HG03103 (cell line): ENCODE measurements around the gene ARMC6.
"Not testable (repeated sequence)": the region's sequence is repeated elsewhere in the genome, so short reads cannot be mapped to it uniquely, and the experiment has no call there.

Source experiments
- ATAC-seq: cut with Tn5 transposase; IDR thresholded peaks from one replicate; pipeline ENCODE4 v1.9.1; 2021; ENCODE audit warnings: low read depth; ENCODE audit not compliant: unreplicated experiment

ARMC6 gene

DNA sequence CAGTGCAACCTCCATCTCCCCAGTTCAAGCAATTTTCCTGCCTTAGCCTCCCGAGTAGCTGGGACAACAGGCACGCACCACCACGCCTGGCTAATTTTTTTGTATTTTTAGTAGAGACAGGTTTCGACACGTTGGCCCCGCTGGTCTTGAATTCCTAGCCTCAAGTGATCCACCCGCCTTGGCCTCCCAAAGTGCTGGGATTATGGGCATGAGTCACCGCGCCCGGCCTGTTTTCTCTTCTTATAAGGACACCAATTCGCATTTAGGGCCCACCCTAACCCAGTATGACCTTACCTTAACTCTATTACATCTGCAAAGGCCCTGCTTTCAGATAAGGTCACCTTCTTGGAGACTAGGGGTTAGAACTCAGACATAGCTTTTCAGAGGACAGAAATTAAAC, 69.8 kb downstream of the ARMC6 start:
- ATAC-seq, result no peak

DNA sequence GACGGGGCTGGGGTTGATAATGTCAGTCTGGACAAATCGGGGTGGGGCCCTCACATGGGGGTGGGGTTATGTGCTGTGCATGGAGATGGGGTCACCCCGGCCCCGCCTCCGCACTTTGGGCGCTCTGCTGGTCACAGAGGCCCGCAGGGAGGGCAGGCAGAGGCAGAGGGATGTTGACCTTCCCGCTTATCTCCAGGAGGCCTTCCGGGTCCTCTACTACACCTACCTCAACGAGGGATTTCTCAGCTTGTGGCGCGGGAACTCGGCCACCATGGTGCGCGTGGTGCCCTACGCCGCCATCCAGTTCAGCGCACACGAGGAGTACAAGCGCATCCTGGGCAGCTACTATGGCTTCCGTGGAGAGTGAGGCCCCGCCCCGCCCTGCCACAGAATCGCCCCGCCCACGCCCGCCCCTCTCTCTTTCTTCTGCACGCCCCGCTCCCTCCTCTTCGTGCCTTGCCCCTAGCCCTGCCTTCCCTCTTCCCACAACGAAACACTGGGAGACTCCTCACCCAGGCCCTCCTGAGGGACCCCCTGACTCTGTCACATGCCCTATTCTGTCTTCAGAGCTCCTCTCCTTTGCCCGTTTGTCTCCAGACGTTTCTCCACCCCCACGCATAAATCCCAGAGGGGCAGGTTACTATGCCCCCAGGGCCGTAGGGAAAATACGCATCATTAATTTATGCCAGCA, 72.1 kb downstream of the ARMC6 start:
- no peak for ATAC-seq

DNA sequence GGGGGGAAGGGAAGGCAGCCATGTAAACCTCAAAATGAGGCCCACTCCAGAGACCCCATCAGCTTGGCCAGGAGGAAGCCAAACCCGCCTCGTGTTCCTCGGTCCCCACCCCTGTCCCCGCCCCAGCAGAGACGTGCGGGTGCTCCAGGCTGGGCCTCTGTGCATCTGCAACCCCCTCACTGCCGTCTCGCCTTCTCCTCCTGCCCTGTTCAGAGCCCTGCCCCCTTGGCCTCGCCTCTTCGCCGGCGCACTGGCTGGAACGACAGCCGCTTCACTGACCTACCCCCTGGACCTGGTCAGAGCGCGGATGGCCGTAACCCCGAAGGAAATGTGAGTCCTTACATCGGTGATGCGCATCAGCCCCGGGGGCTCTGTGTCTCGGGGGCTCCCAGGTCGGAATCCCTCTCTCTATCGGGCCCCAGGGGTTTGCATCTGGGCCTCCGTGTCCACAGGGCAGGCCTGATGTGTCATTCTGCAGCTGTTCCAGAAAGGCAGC, 72.7 kb downstream of the ARMC6 start:
- no peak for ATAC-seq

DNA sequence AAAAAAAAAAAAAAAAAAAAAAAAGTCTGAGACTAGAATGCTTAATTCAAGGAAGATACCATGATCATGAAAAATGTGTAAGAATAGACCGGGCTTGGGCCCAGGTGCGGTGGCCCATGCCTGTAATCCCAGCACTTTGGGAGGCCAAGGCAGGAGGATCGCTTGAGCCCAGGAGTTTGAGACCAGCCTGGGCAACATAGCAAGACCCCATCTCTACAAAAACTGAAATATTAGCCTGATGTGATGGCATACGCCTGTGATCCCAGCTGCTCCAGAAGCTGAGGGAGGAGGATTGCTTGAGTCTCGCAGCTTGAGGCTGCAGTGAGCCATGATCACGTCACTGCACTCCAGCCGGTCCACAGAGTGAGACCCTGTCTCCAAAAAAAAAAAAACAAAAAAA, 73.5 kb downstream of the ARMC6 start:
- not testable (repeated sequence) for ATAC-seq

DNA sequence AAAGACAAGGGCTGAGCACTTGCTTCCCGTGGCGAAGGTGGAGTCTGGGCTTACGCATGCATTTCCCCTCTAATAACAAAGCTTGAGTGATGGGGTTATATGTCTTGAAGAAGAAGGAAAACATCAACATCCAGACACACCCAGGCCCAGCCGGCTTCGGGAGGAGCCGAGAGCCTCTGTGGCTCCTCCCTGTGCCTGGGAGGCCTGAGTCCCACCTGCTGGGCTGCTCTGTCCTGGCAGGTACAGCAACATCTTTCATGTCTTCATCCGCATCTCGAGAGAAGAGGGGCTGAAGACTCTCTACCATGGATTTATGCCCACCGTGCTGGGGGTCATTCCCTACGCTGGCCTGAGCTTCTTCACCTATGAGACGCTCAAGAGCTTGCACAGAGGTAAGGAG, 74.3 kb downstream of the ARMC6 start:
- ATAC-seq, result no peak
